ENCODE measurements around the gene ADAMTSL3.

The ADAMTSL3 gene

GRCh38 chr15:84010246-84010645, 356.3 kb downstream of the ADAMTSL3 start:
- no peak overlapping the region for H3K4me3 ChIP-seq (replicated peaks; ENCODE audit: low read depth, low read length)
- no peak for TF ChIP-seq CTCF (IDR thresholded peaks at IDR 0.05; ENCODE audit: low read depth, low read length, missing control alignments)
- DNase-seq (ENCODE audit: extremely low read depth, low read depth), result no peak

- no peak for DNase-seq (ENCODE audit: extremely low read depth, low read depth)
- H3K4me3 ChIP-seq (replicated peaks; ENCODE audit: low read depth, low read length), result no peak overlapping the region
- no peak for TF ChIP-seq CTCF (IDR thresholded peaks at IDR 0.05; ENCODE audit: low read depth, low read length, missing control alignments)
Measured at GRCh38 chr15:84016371-84016770, 362.4 kb downstream of the ADAMTSL3 start.

GRCh38 chr15:84022516-84022915, 368.6 kb downstream of the ADAMTSL3 start:
- DNase-seq (ENCODE audit: extremely low read depth, low read depth), result no peak
- TF ChIP-seq CTCF (IDR thresholded peaks at IDR 0.05; ENCODE audit: low read depth, low read length, missing control alignments), result no peak
- H3K4me3 ChIP-seq (replicated peaks; ENCODE audit: low read depth, low read length), result no peak overlapping the region

GRCh38 chr15:84023636-84024035, 369.7 kb downstream of the ADAMTSL3 start:
- no peak overlapping the region for H3K4me3 ChIP-seq (replicated peaks; ENCODE audit: low read depth, low read length)
- peak; percentile 7 for DNase-seq (ENCODE audit: extremely low read depth, low read depth)
- TF ChIP-seq CTCF (IDR thresholded peaks at IDR 0.05; ENCODE audit: low read depth, low read length, missing control alignments), result peak; percentile 62

GRCh38 chr15:84033793-84034553, 380.1 kb downstream of the ADAMTSL3 start:
- H3K4me3 ChIP-seq (replicated peaks; ENCODE audit: low read depth, low read length), result no peak overlapping the region
- no peak for TF ChIP-seq CTCF (IDR thresholded peaks at IDR 0.05; ENCODE audit: low read depth, low read length, missing control alignments)
- no peak for DNase-seq (ENCODE audit: extremely low read depth, low read depth)

- no peak overlapping the region for H3K4me3 ChIP-seq (replicated peaks; ENCODE audit: low read depth, low read length)
- TF ChIP-seq CTCF (IDR thresholded peaks at IDR 0.05; ENCODE audit: low read depth, low read length, missing control alignments), result peak; percentile 44
- DNase-seq (ENCODE audit: extremely low read depth, low read depth), result no peak
Measured at GRCh38 chr15:84034578-84035398, 380.9 kb downstream of the ADAMTSL3 start.

All from HFF-Myc (cell line).